ENCODE data around the gene FBXL17.

GRCh38 chr5:108345541-108346171 is 36.2 kb downstream of the FBXL17 start:
- TF ChIP-seq, protein P1, sequence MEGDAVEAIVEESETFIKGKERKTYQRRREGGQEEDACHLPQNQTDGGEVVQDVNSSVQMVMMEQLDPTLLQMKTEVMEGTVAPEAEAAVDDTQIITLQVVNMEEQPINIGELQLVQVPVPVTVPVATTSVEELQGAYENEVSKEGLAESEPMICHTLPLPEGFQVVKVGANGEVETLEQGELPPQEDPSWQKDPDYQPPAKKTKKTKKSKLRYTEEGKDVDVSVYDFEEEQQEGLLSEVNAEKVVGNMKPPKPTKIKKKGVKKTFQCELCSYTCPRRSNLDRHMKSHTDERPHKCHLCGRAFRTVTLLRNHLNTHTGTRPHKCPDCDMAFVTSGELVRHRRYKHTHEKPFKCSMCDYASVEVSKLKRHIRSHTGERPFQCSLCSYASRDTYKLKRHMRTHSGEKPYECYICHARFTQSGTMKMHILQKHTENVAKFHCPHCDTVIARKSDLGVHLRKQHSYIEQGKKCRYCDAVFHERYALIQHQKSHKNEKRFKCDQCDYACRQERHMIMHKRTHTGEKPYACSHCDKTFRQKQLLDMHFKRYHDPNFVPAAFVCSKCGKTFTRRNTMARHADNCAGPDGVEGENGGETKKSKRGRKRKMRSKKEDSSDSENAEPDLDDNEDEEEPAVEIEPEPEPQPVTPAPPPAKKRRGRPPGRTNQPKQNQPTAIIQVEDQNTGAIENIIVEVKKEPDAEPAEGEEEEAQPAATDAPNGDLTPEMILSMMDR (IDR thresholded peaks at IDR 0.05), result peak in 3 of 4 experiments; percentile 17 to 34 (median 34)
- no peak for TF ChIP-seq POLR2A (IDR thresholded peaks at IDR 0.05)
